Measurements from ENCODE around the gene FNDC3B. TPM values are rescaled to one million over a fixed set of nuclear protein-coding genes. Genes with fewer than 3 reads are reported as not detected.
A peak's percentile ranks its signal among the peaks of the same experiment; 100 is the strongest.

Gene FNDC3B
- total RNA-seq, 1 donor from 2014 or later = 68.5 TPM

DNA sequence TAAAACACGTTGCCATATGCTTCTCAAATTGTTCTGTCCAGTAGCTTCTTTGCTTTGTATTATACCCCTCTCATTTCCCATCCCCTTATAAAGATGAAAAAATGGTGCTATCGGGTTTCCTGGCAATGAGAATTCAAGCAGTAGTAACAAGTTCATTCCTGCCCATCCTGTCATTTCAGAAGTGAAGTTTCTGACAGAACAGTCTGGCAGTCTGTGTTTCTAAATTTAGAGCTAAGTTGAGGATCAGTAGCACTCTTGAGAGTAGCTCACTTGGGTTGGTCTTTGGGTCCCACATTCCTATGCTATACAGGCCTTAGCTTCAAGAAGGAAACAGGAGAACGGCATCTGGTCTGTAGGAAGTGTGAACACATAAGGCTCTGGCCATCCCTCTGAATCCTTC lies 274.3 kb downstream of the FNDC3B start:
- intact Hi-C loops (cut with DNase I) = no loop called here
- peaks cover 0 to 26% of the 10 kb centered on the region in 2 donors for H3K36me3 ChIP-seq
- no peaks in the 10 kb centered on the region for H3K27me3 ChIP-seq
- peak overlapping the region; percentile 73 for H3K27ac ChIP-seq
- DNase-seq (ENCODE audit: extremely low spot score in 2 of 2) = no peak
- TF ChIP-seq POLR2A (IDR thresholded peaks at IDR 0.05) (no peak), POLR2AphosphoS5 (IDR thresholded peaks at IDR 0.05; ENCODE audit: insufficient read depth in 1 of 2, low read depth in 1 of 2) (no peak)
- TF ChIP-seq, protein P1, sequence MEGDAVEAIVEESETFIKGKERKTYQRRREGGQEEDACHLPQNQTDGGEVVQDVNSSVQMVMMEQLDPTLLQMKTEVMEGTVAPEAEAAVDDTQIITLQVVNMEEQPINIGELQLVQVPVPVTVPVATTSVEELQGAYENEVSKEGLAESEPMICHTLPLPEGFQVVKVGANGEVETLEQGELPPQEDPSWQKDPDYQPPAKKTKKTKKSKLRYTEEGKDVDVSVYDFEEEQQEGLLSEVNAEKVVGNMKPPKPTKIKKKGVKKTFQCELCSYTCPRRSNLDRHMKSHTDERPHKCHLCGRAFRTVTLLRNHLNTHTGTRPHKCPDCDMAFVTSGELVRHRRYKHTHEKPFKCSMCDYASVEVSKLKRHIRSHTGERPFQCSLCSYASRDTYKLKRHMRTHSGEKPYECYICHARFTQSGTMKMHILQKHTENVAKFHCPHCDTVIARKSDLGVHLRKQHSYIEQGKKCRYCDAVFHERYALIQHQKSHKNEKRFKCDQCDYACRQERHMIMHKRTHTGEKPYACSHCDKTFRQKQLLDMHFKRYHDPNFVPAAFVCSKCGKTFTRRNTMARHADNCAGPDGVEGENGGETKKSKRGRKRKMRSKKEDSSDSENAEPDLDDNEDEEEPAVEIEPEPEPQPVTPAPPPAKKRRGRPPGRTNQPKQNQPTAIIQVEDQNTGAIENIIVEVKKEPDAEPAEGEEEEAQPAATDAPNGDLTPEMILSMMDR (IDR thresholded peaks at IDR 0.05) = no peak
- H3K9me3 ChIP-seq = no peaks in the 10 kb centered on the region
- no peak overlapping the region for H3K4me3 ChIP-seq
- H3K4me1 ChIP-seq = peaks cover 46% of the 10 kb centered on the region

DNA sequence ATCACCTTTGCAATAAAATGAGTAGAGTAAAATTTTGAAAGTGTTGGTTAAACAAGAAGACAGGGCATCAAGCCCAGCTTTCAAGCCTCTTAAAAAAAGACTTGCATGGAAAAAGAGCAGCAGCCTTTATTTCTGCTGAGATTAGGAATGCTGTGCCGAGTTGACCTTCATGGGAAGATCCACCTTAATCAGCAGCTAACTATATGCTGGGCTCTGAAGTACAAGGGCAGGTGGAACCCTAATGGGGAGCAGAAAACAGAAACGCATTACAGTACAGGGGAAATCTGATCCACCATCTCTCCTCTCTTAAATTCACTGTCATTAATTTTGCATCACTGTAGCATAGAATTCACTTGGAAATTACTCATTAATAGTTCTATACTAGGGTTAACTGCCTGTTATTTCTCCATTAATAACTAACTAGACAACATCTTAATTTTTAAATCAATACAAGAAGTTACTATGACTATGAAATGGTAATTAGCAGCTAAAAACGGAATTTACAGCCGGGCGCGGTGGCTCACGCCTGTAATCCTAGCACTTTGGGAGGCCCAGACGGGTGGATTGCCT lies 275.3 kb downstream of the FNDC3B start:
- TF ChIP-seq, protein P1 (IDR thresholded peaks at IDR 0.05) = no peak
- TF ChIP-seq POLR2A (IDR thresholded peaks at IDR 0.05) (no peak), POLR2AphosphoS5 (IDR thresholded peaks at IDR 0.05; ENCODE audit: insufficient read depth in 1 of 2, low read depth in 1 of 2) (no peak)
- no peak overlapping the region for H3K4me3 ChIP-seq
- H3K36me3 ChIP-seq = peaks cover 0 to 16% of the 10 kb centered on the region in 2 donors
- H3K9me3 ChIP-seq = no peaks in the 10 kb centered on the region
- no peak for DNase-seq (ENCODE audit: extremely low spot score in 2 of 2)
- H3K27me3 ChIP-seq = no peaks in the 10 kb centered on the region
- H3K4me1 ChIP-seq = peaks cover 56% of the 10 kb centered on the region
- H3K27ac ChIP-seq = peak overlapping the region; percentile 73
- intact Hi-C loops (cut with DNase I) = no loop called here

DNA sequence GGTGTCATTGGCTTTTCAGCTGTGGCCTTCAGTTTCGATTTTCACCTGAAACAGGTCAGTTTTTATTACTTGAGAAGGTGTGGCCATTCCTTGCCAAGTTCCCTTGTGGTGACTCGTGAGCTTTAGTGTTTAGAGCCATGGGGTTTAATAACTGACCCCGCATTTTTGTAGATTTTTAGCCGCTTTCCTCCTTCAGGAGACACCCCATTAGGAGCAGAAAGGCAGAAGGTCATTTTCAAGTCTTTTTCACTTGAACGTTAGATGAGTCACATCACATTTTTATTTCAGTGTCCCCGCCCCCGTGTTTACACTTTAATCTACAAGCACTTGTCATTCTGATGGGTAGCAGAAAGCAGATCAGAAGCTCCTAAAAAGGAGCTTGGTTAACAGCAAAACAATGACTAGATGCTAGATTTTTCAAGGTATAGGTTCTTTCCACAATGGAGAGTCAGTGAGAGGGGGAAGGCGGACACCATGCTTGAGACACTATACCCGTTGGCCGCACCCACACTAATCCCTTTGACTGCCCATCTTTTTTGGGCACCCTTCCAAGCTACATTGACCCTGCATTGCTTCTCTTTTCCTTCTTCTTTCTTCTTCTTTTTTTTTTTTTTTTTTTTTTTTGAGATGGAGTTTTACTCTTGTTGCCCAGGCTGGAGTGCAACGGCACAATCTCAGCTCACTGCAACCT lies 276.2 kb downstream of the FNDC3B start:
- Histone ChIP-seq H3K9me3 (no peaks in the 10 kb centered on the region), H3K36me3 (peaks cover 0 to 9% of the 10 kb centered on the region in 2 donors), H3K4me3 (no peak overlapping the region), H3K27me3 (no peaks in the 10 kb centered on the region), H3K4me1 (peaks cover 65% of the 10 kb centered on the region), H3K27ac (peak overlapping the region; percentile 73)
- TF ChIP-seq POLR2AphosphoS5 (IDR thresholded peaks at IDR 0.05; ENCODE audit: insufficient read depth in 1 of 2, low read depth in 1 of 2) (peak in 1 of 2 donors; percentile 15), POLR2A (IDR thresholded peaks at IDR 0.05) (no peak)
- TF ChIP-seq, protein P1 (IDR thresholded peaks at IDR 0.05) = no peak
- intact Hi-C loops (cut with DNase I) = no loop called here
- no peak for DNase-seq (ENCODE audit: extremely low spot score in 2 of 2)

DNA sequence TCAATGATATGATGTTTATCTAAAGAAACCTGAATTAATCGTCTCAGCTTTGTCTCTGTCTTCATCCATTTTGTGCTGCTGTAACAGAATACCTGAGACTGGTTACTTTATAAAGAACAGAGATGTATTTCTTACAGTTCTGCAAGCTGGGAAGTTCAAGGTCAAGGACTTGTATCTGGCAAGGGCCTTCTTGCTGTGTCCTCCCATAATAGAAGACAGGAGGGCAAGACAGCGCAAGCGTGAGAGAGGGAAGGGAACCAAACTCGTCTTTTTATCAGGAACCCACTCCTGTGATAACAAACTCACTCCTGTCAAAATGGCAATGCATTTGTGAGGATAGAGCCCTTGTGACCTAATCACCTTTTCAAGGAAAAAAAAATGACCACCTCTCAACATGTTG lies 277.4 kb downstream of the FNDC3B start:
- no peak for DNase-seq (ENCODE audit: extremely low spot score in 2 of 2)
- H3K27me3 ChIP-seq = no peaks in the 10 kb centered on the region
- TF ChIP-seq, protein P1 (IDR thresholded peaks at IDR 0.05) = no peak
- peaks cover 68% of the 10 kb centered on the region for H3K4me1 ChIP-seq
- no peaks in the 10 kb centered on the region for H3K36me3 ChIP-seq
- H3K9me3 ChIP-seq = no peaks in the 10 kb centered on the region
- intact Hi-C loops (cut with DNase I) = no loop called here
- peak overlapping the region; percentile 73 for H3K27ac ChIP-seq
- no peak overlapping the region for H3K4me3 ChIP-seq

DNA sequence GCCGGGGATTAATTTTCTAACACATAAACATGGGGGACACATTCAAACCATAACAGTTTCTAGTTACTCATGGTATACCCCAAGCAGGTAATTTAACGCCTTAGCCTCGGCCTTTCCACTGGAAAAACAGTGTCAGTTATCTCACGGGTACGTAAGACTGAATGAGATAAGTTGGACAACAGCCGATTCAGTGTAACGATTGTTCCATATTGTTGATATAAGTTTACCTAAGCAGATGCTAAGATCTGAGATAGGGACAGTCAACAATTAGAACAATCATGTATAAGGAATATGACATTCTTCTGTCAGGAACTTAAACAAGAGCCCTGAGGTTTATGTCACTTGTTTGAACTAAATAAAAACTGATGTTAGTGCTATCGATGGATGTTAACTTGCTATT lies 278.1 kb downstream of the FNDC3B start:
- TF ChIP-seq, protein P1 (IDR thresholded peaks at IDR 0.05) = no peak
- TF ChIP-seq POLR2A (IDR thresholded peaks at IDR 0.05) (no peak), POLR2AphosphoS5 (IDR thresholded peaks at IDR 0.05; ENCODE audit: insufficient read depth in 1 of 2, low read depth in 1 of 2) (no peak)
- Histone ChIP-seq H3K4me3 (no peak overlapping the region), H3K4me1 (peaks cover 68% of the 10 kb centered on the region), H3K9me3 (no peaks in the 10 kb centered on the region), H3K27me3 (no peaks in the 10 kb centered on the region), H3K36me3 (no peaks in the 10 kb centered on the region), H3K27ac (peak overlapping the region; percentile 59)
- DNase-seq (ENCODE audit: extremely low spot score in 2 of 2) = no peak
- intact Hi-C loops (cut with DNase I) = no loop called here

Data from vagina (tissue), 2 donors.